Activated CD8-positive, alpha-beta memory T cell treated with anti-CD3 and anti-CD28 coated beads for 24 hours (primary cell): ENCODE results near the gene KRTAP27-1.

Source experiments
- DNase-seq: peaks from one replicate; pipeline ENCODE4 v3.0.0-alpha.2; 2020

The KRTAP27-1 gene

DNA sequence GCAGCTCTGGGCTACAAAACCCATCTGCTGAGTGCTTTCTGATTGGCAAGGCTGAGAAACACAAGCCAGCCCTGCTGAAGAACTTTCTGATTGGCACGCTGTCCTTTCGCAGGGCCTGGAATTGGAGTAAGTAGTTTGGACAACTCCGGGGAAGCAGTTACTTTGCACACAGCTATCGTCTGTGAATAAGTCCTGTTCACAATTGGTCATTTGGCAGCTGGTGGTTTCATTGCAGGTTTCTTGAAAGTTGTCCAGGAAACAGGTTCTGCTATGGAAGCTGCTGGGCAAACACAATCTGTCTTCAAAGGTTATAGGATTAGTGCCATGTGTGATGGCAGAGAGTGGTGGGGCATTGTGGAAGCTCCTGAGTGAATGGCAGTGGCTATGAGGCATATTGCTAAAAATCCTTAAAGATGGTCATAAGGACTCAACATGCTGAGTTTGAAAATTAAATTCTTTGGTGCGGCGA is at the start of gene KRTAP27-1:
KRTAP27-1 (minus strand) TSS at position 419 of the 469 bp plus-strand sequence; CDS start at position 393, 26 bp downstream.
- no peak for DNase-seq

GRCh38 chr21:30382201-30382600 is 44.7 kb upstream of the KRTAP27-1 start:
- DNase-seq: no peak

DNA sequence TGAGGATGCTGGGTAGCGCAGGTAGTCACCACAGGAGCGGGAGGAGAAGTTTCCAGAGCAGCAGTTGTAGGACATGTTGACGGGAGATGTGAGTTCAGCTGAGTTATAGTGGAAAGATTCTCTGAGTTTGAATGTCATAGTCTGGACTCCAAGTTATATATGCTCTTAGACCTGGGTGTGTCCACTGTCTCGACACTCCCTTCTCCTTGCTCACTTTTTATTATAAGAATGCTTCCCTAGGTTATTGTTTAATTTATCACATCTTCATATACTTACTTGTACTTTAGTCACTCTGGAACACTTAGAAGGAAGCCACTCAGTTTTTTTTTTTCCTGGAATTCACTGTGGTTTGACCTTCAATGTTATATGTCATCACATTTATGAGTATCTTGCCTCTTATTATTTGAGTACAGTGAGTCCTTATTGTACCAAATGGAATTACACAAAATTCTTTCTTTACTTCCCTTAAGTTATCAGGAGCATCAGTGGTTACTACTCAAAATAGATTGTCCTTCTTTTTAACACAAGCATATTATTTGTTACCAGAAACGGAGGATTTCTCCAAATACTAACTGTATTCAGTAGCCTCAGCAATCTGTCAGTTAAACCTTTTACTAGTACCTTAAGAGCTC is 34.8 kb upstream of the KRTAP27-1 start, which contains the start of gene KRTAP13-2:
KRTAP13-2 (minus strand) TSS at position 133 of the 632 bp plus-strand sequence; CDS start at position 75, 58 bp downstream.
- no peak for DNase-seq

DNA sequence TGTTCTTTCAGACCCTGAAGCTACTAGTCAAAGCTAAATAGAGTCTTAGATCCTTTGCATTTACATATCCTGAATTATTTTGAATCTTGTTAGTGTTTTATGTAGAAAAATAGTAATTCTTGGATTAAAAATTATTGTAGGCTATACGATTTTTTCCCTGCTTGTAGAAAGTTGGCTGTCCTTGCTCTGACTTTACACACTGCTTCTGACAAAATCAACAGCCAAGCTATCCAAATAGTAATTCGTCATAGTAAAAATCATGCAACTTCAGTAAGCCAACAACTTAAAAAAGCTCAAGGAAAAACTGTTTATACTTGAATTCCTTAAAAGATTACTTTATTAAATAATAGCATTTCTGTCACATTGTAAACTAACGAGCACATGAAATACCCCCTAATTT is 18.4 kb upstream of the KRTAP27-1 start:
- no peak for DNase-seq

- no peak for DNase-seq
Observed at GRCh38 chr21:30354308-30355005, 17.0 kb upstream of the KRTAP27-1 start.

DNA sequence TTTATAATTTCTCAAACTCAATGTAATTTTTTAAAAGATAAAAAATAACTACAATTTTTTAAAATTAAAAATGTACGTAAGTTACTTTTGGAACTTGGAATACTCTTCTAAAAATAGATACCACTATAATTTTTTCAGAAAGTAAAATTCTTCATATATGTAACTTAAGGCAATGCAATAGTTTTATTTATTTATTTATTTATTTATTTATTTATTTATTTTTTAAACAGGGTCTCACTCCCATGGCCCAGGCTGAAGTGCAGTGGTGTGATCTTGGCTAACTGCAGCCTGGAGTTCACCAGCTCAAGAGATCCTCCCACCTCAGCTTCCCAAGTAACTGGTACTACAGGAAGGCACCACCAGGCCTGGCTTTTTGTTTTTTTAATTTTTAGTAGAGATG is 14.0 kb upstream of the KRTAP27-1 start:
- no peak for DNase-seq

DNA sequence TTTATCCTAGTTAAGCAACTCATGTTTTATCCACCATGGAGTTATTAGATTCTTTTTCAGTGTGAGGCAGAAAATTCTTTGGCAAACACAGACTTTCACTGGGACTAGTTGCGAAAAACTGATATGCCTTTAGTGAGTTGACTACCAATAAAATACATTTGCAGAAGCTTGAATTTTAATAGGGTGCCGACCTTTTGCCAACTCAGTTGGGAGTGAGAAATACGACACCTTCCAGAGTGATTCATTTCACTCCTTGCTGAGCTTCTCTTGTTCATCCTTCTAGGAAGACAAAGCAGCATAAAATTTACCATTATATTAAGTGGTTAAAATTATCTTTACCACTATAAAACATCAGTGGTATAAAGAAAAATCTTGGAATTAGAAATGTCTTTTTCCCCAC is 12.1 kb upstream of the KRTAP27-1 start:
- DNase-seq: no peak

GRCh38 chr21:30348506-30348905 is 11.0 kb upstream of the KRTAP27-1 start, which contains the start of gene KRTAP23-1:
Gene KRTAP23-1, minus strand, starts transcription at chr21:30348606. Its CDS starts 0 bp downstream, at chr21:30348606.
- no peak for DNase-seq

- no peak for DNase-seq
Observed at GRCh38 chr21:30345014-30345413, 7.5 kb upstream of the KRTAP27-1 start.

- DNase-seq: no peak
Observed at GRCh38 chr21:30340714-30341573, 3.5 kb upstream of the KRTAP27-1 start.

GRCh38 chr21:30338717-30339116 is 1.2 kb upstream of the KRTAP27-1 start:
- no peak for DNase-seq

- DNase-seq: no peak
Observed at GRCh38 chr21:30337772-30338171, 278 bp upstream of the KRTAP27-1 start.

DNA sequence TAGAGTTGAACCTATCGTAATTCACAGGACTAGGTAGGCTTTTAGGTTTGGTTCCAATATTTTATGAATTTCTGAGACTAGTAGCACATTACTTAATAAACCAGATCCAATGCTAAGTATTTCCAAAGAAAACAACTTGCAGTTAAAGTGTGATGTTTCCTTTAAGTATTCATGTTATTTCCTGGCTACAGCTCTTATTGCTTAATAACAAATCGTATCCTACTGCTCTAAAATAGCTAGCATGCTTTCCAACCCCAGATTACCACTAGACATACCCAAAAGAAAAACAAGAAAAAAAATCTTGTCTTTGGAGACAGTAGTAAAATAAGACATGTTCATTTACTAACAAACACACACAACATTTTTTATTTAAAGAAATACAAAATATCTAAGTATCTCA is 898 bp downstream of the KRTAP27-1 start:
- no peak for DNase-seq

DNA sequence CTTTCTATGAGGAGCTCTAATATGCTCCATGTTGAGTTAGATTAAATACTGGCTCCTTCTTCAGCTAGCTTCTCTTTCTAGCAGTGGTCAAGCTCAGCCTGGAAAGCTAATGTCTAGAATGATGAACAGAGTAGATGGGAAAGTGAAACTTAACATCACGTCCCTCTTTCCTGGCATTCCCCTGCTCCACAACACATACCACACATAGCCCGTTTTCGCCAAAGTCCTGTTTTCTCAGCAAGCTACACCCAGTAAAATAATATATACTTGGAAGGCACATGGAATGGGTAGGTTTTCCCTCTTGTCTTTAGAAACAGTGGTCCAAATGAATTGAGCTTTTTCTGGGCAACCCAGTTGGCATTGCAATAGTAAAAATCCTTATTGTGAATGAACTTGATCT is 3.8 kb downstream of the KRTAP27-1 start:
- no peak for DNase-seq

DNA sequence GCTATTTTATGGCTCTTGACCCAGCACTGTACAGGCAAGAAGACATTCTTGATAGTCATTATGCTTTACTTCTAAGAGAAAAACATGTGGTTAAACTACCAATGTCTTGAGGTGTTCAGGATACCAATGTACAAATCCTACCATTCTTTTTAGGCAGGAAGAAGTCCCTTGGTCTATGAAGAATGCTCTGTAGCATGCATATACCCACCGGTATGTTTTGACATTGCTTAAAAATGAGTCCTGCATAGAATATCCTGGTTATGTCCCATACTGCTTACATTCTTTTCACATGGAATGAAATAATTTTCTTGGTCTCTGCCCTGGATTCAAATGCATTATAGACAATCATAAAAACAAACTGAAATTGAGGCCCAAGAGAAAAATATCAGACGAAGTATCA is 4.8 kb downstream of the KRTAP27-1 start:
- no peak for DNase-seq

GRCh38 chr21:30329203-30329875 is 8.2 kb downstream of the KRTAP27-1 start:
- DNase-seq: no peak

GRCh38 chr21:30326390-30326789 is 11.1 kb downstream of the KRTAP27-1 start:
- no peak for DNase-seq

DNA sequence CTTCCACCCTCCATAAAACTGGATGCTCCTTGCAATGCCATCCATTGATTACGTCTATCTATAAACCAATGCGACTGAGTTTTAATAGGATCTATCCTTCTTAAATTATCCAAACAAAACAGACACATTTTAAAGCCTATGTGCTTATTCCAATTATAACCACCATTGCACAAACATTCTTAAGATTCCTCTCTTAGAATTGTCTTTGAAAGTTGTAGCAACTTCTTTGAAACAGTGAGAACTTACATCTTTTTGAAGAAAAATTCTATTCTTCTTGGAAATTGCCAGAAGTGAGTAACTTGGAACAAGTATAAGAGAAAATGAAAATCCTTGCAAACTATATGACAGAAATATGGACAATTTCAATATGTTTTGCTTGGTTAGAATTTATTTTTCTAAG is 17.3 kb downstream of the KRTAP27-1 start, which contains the start of gene KRTAP26-1:
KRTAP26-1 (minus strand) TSS at position 101 of the 400 bp plus-strand sequence. CDS start 280 bp downstream, outside the sequence.
- no peak for DNase-seq

DNA sequence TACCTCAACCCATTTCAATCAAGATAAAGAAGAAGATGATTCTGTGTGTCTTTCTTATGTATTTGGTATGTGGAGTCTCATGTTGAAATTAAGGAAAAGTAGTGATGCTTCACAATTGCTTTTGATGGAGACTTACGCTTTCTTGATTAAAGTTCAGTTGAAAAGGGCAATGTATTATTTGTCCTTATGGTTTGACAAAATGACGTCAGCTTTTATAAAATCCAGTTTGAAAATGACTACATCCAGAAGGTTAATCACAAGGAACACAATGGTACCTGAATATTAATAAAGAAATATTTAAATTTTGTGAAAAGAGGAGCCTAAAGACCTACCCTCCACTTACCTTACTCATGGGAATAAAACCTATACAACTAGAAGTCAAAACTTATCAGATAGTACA is 21.8 kb downstream of the KRTAP27-1 start:
- no peak for DNase-seq

GRCh38 chr21:30306884-30307283 is 30.6 kb downstream of the KRTAP27-1 start:
- no peak for DNase-seq

- no peak for DNase-seq
Observed at GRCh38 chr21:30305136-30305535, 32.4 kb downstream of the KRTAP27-1 start.

GRCh38 chr21:30289215-30289614 is 48.3 kb downstream of the KRTAP27-1 start, which contains the start of gene KRTAP25-1:
Gene KRTAP25-1, minus strand, starts transcription at chr21:30289514. Its CDS starts 24 bp downstream, at chr21:30289490.
- DNase-seq: no peak
